ENCODE measurements around the gene DAGLA.

GRCh38 chr11:61635304-61635703 is 44.9 kb upstream of the DAGLA start:
- TF ChIP-seq CTCF (IDR thresholded peaks at IDR 0.05; ENCODE audit: extremely low read depth in 1 of 2, insufficient read depth in 1 of 2, low read depth in 1 of 2, low read length in 2 of 2): no peak
- no peak for TF ChIP-seq POLR2A (IDR thresholded peaks at IDR 0.05; ENCODE audit: low read depth, low read length)
- no peak for TF ChIP-seq JUN (IDR thresholded peaks at IDR 0.05; ENCODE audit: borderline replicate concordance, insufficient read depth, insufficient read length, low read depth)
- no peak for TF ChIP-seq EZH2 (IDR thresholded peaks at IDR 0.05; ENCODE audit: borderline replicate concordance, low read depth, low read length, severe bottlenecking)

All from endothelial cell of umbilical vein (primary cell).